Measurements from ENCODE around the gene MICB.

Gene MICB

GRCh38 chr6:31493875-31494694, 3.9 kb upstream of the MICB start (continued):
- TF ChIP-seq AEBP2 (tag by site-specific recombination; IDR thresholded peaks at IDR 0.05; ENCODE audit: borderline replicate concordance) (no peak), PBX3 (CRISPR knock-in tag; IDR thresholded peaks at IDR 0.05) (peak; percentile 65; the same call in 1 of the 2 replicates), ZSCAN30 (tag by site-specific recombination; IDR thresholded peaks at IDR 0.05) (peak; percentile 72), ZNF37A (tag by site-specific recombination; IDR thresholded peaks at IDR 0.05) (no peak), ZBTB1 (tag by site-specific recombination; IDR thresholded peaks at IDR 0.05) (no peak), ZNF391 (tag by site-specific recombination; IDR thresholded peaks at IDR 0.05; ENCODE audit: borderline replicate concordance, low read depth) (peak; percentile 20; the same call in 1 of the 2 replicates), ZNF664 (tag by site-specific recombination; IDR thresholded peaks at IDR 0.05) (no peak), SCRT2 (tag by site-specific recombination; IDR thresholded peaks at IDR 0.05) (no peak), ZNF324 (tag by site-specific recombination; IDR thresholded peaks at IDR 0.05) (peak; percentile 67; the same call in 1 of the 2 replicates), ZBTB17 (tag by site-specific recombination; IDR thresholded peaks at IDR 0.05) (peak; percentile 96), ZNF670 (tag by site-specific recombination; IDR thresholded peaks at IDR 0.05; ENCODE audit: low read depth) (no peak), PATZ1 (tag by site-specific recombination; IDR thresholded peaks at IDR 0.05) (peak; percentile 79), ZNF280D (tag by site-specific recombination; IDR thresholded peaks at IDR 0.05) (no peak), ZEB2 (tag by site-specific recombination; IDR thresholded peaks at IDR 0.05) (peak; percentile 70), ZNF501 (tag by site-specific recombination; IDR thresholded peaks at IDR 0.05) (0 out of 2 replicates have a peak, but pooled peaks have one; percentile 59), ZBTB48 (tag by site-specific recombination; IDR thresholded peaks at IDR 0.05) (peak; percentile 99), ZNF341 (tag by site-specific recombination; IDR thresholded peaks at IDR 0.05; ENCODE audit: low read depth) (peak; percentile 73), ZNF580 (tag by site-specific recombination; IDR thresholded peaks at IDR 0.05) (0 out of 2 replicates have a peak, but pooled peaks have one; percentile 11), GLIS2 (tag by site-specific recombination; IDR thresholded peaks at IDR 0.05) (peak; percentile 40; the same call in 1 of the 2 replicates), ZNF24 (tag by site-specific recombination; IDR thresholded peaks at IDR 0.05) (no peak), ZBTB10 (tag by site-specific recombination; IDR thresholded peaks at IDR 0.05) (peak; percentile 84), EGR2 (tag by site-specific recombination; IDR thresholded peaks at IDR 0.05; ENCODE audit: low read depth) (peak; percentile 47; the same call in 1 of the 2 replicates), ZNF10 (tag by site-specific recombination; IDR thresholded peaks at IDR 0.05) (0 out of 2 replicates have a peak, but pooled peaks have one; percentile 38), ZNF174 (tag by site-specific recombination; IDR thresholded peaks at IDR 0.05) (no peak), KLF17 (tag by site-specific recombination; IDR thresholded peaks at IDR 0.05) (peak; percentile 64; the same call in 1 of the 2 replicates), ZNF155 (tag by site-specific recombination; IDR thresholded peaks at IDR 0.05) (no peak), FEZF1 (tag by site-specific recombination; IDR thresholded peaks at IDR 0.05) (no peak), HOXD13 (CRISPR knock-in tag; IDR thresholded peaks at IDR 0.05; ENCODE audit: borderline replicate concordance) (no peak)
